ENCODE results near the gene DLG2.

The DLG2 gene

GRCh38 chr11:84003181-84003580, 1624.0 kb downstream of the DLG2 start:
- POLR2A ChIA-PET (ENCODE audit: low non-redundant PET), result no interaction called here
- no peak for TF ChIP-seq CTCF (conservative IDR thresholded peaks at IDR 0.05; ENCODE audit: low read depth)
- H3K27ac ChIP-seq, result no peak overlapping the region
- CTCF ChIA-PET, result no interaction called here
- DNase-seq (ENCODE audit: low spot score), result no peak

GRCh38 chr11:83998921-83999320, 1628.2 kb downstream of the DLG2 start:
- no peak for TF ChIP-seq CTCF (conservative IDR thresholded peaks at IDR 0.05; ENCODE audit: low read depth)
- CTCF ChIA-PET, result no interaction called here
- no peak overlapping the region for H3K27ac ChIP-seq
- no peak for DNase-seq (ENCODE audit: low spot score)
- POLR2A ChIA-PET (ENCODE audit: low non-redundant PET), result no interaction called here

GRCh38 chr11:83990160-83990733, 1636.9 kb downstream of the DLG2 start:
- TF ChIP-seq CTCF (conservative IDR thresholded peaks at IDR 0.05; ENCODE audit: low read depth), result no peak
- DNase-seq (ENCODE audit: low spot score), result no peak
- H3K27ac ChIP-seq, result no peak overlapping the region
- POLR2A ChIA-PET (ENCODE audit: low non-redundant PET), result no interaction called here
- CTCF ChIA-PET, result interaction anchor here (0.6 kb wide), 1 partner anchor 170 kb away, joined by 3 read pairs; no protein-coding TSS in a partner anchor

GRCh38 chr11:83982825-83983224, 1644.3 kb downstream of the DLG2 start:
- H3K27ac ChIP-seq, result no peak overlapping the region
- no peak for TF ChIP-seq CTCF (conservative IDR thresholded peaks at IDR 0.05; ENCODE audit: low read depth)
- CTCF ChIA-PET, result interaction anchor here (0.6 to 0.7 kb wide), 3 partner anchors 28 to 1452 kb away, joined by 6 to 9 read pairs (median 7); no protein-coding TSS in a partner anchor
- POLR2A ChIA-PET (ENCODE audit: low non-redundant PET), result no interaction called here
- DNase-seq (ENCODE audit: low spot score), result no peak

- TF ChIP-seq CTCF (conservative IDR thresholded peaks at IDR 0.05; ENCODE audit: low read depth), result no peak
- no peak overlapping the region for H3K27ac ChIP-seq
- ChIA-PET POLR2A (ENCODE audit: low non-redundant PET) (no interaction called here), CTCF (no interaction called here)
- DNase-seq (ENCODE audit: low spot score), result no peak
Measured at GRCh38 chr11:83979593-83979992, 1647.6 kb downstream of the DLG2 start.

- H3K27ac ChIP-seq, result no peak overlapping the region
- DNase-seq (ENCODE audit: low spot score), result no peak
- POLR2A ChIA-PET (ENCODE audit: low non-redundant PET), result no interaction called here
- no peak for TF ChIP-seq CTCF (conservative IDR thresholded peaks at IDR 0.05; ENCODE audit: low read depth)
- CTCF ChIA-PET, result interaction anchor here (0.7 kb wide), 1 partner anchor 28 kb away, joined by 4 read pairs; no protein-coding TSS in a partner anchor
Measured at GRCh38 chr11:83978942-83979341, 1648.2 kb downstream of the DLG2 start.
